ENCODE measurements around the gene COL18A1.

Gene COL18A1

GRCh38 chr21:45457161-45457831, 52.3 kb downstream of the COL18A1 start:
- no peak for DNase-seq

DNA sequence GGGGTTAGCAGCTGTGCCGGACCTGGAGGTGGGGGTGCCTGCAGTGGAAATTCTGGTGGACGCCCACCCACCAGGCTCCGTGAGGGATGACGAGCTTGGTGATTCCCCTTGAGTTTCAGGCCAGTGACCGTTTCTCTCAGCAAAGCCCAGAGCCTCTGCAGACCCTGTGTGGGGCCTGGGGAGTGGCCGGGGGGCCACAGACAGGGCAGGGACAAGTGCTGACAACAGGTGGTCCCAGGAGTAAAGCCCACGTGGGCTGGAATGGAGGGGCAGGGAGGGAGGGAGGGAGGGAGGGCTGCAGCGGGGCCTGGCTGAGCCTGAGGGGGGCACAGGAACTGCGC, 52.8 kb downstream of the COL18A1 start:
- no peak for DNase-seq

DNA sequence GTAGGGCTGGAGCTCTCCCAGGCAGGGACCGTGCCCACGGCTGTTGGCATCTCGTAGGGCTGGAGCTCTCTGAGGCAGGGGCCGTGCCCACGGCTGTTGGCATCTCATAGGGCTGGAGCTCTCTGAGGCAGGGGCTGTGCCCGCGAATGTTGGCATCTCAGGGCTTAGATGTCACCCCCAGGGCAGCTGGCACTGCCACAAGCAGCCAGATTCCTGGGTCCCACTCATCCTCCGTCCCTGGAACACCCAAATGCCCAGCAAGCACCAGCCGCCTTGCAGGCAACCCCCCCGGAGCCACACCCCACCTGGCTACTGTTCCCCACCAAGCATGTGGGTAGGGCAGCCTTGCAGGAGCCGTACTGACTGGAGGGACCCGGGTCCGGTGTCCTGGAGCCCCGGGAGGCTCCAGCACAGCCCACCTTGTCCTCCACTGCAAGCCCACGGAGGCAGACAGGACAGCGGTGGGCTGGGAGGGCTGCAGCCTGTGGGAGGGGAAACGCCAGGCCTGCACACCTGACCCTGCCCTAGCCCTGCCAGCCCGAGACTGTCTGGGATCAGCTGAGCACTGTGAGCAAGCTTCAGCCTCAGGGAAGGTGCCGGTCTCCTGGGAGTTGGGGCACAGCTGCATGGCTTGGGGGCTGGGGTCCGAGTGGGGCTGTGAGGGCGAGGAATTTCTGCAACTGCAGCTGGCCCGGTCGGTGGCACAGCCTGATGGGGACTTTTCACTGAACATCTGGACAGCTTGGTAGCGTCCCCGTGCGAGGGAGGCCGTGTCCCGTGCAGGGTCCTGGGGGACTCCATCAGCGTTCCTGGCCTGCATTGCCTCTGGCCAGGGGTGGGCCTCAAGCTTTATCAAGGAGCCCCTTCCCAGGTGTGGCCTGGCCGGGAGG, 53.6 kb downstream of the COL18A1 start:
- DNase-seq: no peak

- DNase-seq: no peak
These were observed 54.4 kb downstream of the COL18A1 start for GRCh38 chr21:45459171-45460010.

- DNase-seq: no peak
These were observed 55.1 kb downstream of the COL18A1 start for GRCh38 chr21:45460011-45460565.

GRCh38 chr21:45460611-45461368, 55.8 kb downstream of the COL18A1 start:
- DNase-seq: no peak

- no peak for DNase-seq
These were observed 56.4 kb downstream of the COL18A1 start for GRCh38 chr21:45461369-45461750.

DNA sequence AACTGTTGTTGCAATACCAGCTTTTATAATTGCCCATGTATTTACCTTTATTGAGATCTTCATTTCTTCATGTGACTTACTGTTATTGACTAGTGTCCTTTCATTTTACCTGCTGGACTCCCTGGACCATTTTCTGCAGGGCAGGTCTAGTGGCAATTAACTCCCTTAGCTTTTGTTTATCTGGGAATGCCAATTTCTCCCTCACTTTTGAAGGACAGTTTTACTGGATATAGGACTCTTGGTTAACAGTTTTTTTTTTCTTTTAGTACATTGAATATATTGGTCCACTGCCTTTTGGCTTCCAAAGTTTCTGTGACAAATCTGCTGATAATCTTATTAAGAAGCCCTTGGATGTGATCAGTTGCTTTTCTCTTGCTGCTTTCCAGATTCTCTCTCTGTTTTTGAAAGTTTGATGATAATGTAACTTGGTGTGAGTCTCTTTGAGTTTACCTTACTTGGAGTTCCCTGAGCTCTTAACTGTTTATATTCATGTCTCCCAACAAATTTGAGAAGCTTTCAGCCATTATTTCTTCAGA, 56.9 kb downstream of the COL18A1 start:
- no peak for DNase-seq

DNA sequence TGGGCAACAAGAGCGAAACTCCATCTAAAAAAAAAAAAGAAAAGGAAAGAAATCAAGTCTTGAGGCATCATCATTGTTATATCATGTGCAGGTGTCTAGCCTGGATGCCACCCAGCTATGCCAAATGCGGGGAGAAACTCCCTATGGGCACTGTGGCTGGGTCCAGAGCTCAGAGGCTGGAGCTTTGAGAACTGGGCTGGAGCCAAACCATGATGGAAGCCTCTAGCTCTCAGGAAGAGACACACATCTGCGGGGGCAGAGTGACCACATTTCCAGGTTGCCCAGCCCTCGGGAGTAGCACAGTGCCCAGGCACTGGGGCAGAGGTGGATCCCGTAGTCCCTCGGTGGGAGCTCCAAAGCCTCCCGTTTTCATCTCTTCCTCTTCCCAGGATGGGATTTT, 58.9 kb downstream of the COL18A1 start:
- DNase-seq: no peak

GRCh38 chr21:45464309-45464708, 59.3 kb downstream of the COL18A1 start:
- no peak for DNase-seq

DNA sequence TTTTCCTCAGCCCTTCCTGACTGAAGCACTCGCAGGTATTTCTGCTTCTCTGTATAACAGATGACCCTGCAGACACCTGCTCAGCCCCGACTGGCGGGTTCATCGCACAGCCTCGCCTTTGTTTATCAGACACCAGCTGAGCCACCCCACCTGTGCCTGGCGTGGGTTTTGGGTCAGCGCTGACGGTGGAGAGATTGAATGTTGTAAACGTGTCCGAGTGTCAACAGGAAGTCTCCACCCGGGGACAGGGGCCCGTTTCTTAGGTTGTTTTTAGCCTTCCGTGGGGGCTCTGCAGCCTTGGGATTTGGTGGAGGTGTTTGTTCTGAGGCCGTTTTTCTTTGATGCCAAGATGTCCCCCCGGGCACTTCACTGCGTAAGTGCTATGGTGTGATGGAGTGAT, 60.1 kb downstream of the COL18A1 start:
- no peak for DNase-seq

DNA sequence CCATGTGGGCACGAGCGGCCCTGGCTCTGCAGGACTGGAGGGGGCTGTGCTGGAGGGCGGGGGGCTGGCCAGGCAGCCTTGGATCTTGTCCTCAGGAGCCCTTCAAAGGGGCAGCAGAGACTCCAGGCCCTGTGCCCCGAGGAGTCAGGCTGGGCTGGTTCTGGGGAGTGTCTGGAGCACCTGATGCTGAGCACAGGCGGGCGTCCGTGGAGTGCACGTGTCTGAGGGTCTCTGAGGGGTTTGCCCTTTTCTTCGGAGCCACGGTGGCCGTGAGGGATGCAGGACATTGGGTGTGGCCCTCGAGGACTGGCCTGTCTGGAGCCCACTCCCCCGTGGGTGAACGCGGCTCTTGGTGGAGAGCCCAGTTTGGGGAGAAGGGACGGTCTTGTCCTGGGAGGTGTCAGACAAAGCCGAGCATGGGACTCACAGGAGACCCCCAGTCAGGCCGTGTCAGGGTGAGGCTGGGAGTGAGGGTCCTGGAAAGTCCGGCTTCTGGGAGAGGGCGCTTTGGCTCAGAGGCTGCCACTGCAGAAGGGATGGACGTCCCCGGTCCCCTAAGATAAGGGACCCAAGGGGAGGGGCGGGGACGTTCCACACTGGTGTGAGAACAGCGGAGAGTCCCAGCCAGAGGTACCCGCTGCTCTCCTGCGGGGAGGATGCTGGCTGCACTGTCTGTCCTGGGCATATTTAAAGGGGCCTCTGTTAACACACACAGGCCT, 60.8 kb downstream of the COL18A1 start:
- DNase-seq: no peak

DNA sequence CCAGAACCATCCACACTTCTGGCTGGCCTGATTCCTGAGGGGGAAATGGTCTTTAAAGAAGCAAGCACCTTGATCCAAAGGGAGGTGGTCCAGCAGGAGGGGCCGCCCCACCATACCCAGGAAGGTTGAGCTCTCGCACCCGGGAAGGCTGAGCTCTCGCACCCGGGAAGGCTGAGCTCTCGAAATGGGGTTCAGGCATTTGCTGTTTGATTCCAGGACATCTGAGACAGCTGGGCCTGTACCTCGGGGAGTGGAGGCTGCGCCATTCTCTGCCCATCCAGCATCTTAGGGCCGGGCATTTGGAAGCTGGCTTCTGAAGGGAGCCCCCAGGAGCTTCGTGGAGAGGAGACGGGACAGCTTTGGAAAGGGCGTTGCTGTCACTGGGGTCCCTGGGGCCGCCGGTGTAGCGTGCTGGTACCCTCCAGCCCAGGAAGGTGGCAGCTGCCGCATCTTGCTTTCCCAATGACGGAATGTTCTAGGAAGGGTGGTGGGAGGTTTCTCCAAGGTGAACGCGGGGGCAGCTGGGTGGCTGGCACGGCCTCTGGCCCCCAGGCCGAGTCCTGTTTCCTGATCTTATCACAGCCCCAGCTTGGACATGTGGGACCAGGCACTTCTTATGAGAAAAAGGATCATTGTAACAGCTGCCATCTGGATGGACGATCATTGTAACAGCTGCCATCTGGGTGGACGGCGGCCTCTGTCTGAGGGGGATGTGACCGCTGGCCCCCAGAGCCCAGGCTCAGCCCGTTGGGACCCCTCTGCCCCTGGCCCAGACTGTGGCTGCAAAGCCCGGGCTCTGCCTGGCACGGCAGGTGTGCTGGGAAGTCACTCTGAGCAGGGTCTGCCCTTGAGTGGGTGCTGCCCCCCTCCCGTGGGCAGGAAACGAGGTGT, 61.6 kb downstream of the COL18A1 start:
- no peak for DNase-seq

DNA sequence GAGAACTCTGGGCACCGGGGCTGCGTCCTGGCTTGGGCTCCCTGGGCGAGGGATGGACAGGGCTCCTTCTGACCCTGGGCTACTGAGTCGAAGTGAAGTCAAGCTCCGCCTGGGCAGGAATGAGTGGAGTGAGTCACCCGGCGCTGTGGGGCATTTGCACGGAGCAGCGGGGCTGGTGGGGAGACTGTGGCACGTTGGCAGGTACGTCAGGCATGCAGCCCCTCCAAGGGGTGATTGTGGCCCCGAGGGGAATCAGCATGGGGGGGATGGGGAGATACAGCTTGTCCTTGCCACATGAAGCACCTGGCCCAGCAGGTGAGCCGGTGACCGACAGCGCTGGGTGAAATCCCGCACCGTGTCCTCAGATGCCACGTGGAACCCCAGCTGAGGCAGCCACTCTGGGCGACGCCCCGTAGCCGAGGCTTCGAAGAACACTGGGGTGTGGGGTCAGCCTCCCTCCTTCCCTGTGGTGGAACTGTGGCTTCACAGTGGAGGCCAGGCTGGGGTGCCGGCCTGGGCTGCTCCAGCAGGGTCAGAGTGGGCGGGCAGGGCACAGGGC, 62.3 kb downstream of the COL18A1 start:
- DNase-seq: no peak

DNA sequence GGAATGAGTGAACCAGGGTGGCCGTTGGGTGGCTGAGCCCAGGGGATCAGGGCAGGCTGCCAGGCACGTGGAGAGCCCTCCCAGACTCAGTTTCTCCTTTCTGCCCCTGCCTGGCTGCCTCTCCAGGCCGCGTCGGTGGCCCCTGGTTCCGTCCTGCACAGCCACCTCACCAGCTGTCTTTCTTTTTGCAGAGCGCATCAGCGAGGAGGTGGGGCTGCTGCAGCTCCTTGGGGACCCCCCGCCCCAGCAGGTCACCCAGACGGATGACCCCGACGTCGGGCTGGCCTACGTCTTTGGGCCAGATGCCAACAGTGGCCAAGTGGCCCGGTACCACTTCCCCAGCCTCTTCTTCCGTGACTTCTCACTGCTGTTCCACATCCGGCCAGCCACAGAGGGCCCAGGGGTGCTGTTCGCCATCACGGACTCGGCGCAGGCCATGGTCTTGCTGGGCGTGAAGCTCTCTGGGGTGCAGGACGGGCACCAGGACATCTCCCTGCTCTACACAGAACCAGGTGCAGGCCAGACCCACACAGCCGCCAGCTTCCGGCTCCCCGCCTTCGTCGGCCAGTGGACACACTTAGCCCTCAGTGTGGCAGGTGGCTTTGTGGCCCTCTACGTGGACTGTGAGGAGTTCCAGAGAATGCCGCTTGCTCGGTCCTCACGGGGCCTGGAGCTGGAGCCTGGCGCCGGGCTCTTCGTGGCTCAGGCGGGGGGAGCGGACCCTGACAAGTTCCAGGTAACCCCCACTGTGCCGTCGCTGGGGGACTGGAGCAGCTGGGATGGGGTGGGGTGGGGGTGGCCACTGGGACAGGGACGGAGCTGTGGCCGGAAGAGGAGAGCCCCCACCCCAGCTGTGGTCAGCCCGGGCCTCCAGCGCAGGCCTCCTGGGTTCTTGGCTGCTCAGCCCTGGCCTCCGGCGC, 63.3 kb downstream of the COL18A1 start:
- DNase-seq: no peak

DNA sequence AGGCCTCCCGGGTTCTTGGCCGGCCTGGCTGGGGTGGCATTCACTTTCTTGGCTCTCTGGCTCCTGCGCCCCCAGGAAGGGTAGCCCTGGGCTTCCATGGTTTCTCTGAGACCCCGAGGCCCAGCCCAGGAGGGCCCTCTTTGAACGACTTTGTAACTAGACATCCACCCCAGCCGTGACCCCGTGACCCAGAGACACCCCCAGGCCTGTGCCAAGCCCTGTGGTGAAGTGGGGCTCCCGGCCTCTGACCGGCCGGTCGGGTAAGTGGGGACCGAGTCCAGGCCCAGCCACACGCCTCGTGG, 64.0 kb downstream of the COL18A1 start:
- DNase-seq: no peak

- no peak for DNase-seq
These were observed 64.5 kb downstream of the COL18A1 start for GRCh38 chr21:45469273-45470086.

DNA sequence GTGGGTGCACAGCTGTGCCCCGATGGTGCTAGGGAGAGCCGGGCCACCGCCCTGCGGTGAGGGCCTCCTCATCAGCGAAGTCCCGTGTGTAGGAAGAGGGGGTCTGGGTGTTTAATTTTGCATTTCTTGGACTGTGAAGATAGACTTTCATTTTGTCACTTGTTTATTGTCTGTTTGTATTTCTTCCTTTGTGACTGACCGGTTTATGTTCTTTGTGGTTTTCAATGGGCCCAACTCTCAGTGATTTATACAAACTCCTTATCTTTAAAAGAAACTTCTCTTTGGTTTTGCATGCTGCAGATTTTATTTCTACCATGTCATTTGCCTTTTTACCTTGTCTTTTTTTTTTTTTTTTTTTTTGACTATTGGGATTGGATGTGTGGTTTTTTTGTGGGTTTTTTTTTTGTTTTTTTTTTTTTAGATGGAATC, 65.1 kb downstream of the COL18A1 start:
- no peak for DNase-seq

Data from CD4-positive, alpha-beta T cell treated with Interleukin-21 for 1 hour (primary cell).